Muscle of leg (tissue), 11 donors: ENCODE data around the gene KCNMA1. TPM values are rescaled to one million over a fixed set of nuclear protein-coding genes. Genes with fewer than 3 reads are reported as not detected.

ENCODE experiments used
- DNase-seq: peaks from one replicate; pipeline ENCODE4 v3.0.0; 2013
- H3K27ac ChIP-seq: one replicate; pipeline ENCODE4 v1.5.1; 2013; ENCODE audit warnings: mild to moderate bottlenecking, low read length, control low read depth
- H3K27me3 ChIP-seq: one replicate; pipeline ENCODE4 v1.6.1; 2013; ENCODE audit warnings: low read length; ENCODE audit not compliant: control insufficient read depth, insufficient read depth
- H3K36me3 ChIP-seq: one replicate; pipeline ENCODE4 v1.6.1; 2013; ENCODE audit warnings: low read length; ENCODE audit not compliant: control insufficient read depth, insufficient read depth
- H3K4me1 ChIP-seq: one replicate; pipeline ENCODE4 v1.6.1; 2013; ENCODE audit warnings: low read length; ENCODE audit not compliant: control insufficient read depth, insufficient read depth
- H3K4me3 ChIP-seq: one replicate; pipeline ENCODE4 v1.5.1; 2013; ENCODE audit warnings: low read length, control low read depth
- H3K9me3 ChIP-seq: replicated peaks from 2 replicates; pipeline ENCODE4 v1.6.1; 2013; ENCODE audit warnings: low read depth, low read length; ENCODE audit not compliant: control insufficient read depth
- WGBS: methylation state at CpG from one replicate; pipeline ENCODE4 v1.1.5; 2013; ENCODE audit warnings: missing lambda C conversion rate; ENCODE audit not compliant: insufficient coverage; 5-methylcytosine and 5-hydroxymethylcytosine counted together
- polyA plus RNA-seq, 8 donors: library from polyadenylated mRNA; unstranded; fragments of 120-200 nt; gene quantifications; one replicate each; pipeline versions ENCODE4 v1.2.1 to v1.2.3, GENCODE V29; 2013; ENCODE audit warnings: inconsistent platforms in 1 of 8, low replicate concordance in 1 of 8; ENCODE audit not compliant: insufficient read length in 8 of 8, insufficient read depth in 1 of 8
- total RNA-seq: library from RNA; stranded (reverse); fragments of 120-200 nt; gene quantifications from one replicate; pipeline ENCODE4 v1.2.4, GENCODE V29; 2013

The KCNMA1 gene
- total and polyA plus RNA-seq, 9 donors: 12.7 to 23.3 (median 18.2) TPM

GRCh38 chr10:77306666-77307065, 330.9 kb downstream of the KCNMA1 start:
- no peak for DNase-seq
- no peaks in the 10 kb centered on the region for H3K9me3 ChIP-seq
- peaks cover 24% of the 10 kb centered on the region for H3K4me1 ChIP-seq
- no peaks in the 10 kb centered on the region for H3K27me3 ChIP-seq
- H3K4me3 ChIP-seq: no peak overlapping the region
- WGBS: 100% methylated on average over 4 of the region's 4 CpGs
- H3K27ac ChIP-seq: no peak overlapping the region
- H3K36me3 ChIP-seq: no peaks in the 10 kb centered on the region

GRCh38 chr10:77305650-77306632, 331.7 kb downstream of the KCNMA1 start:
- peaks cover 19% of the 10 kb centered on the region for H3K4me1 ChIP-seq
- no peak overlapping the region for H3K27ac ChIP-seq
- H3K4me3 ChIP-seq: no peak overlapping the region
- H3K36me3 ChIP-seq: no peaks in the 10 kb centered on the region
- H3K27me3 ChIP-seq: no peaks in the 10 kb centered on the region
- DNase-seq: no peak
- no CpG with 5 or more reads among the region's 3 CpGs for WGBS
- H3K9me3 ChIP-seq: no peaks in the 10 kb centered on the region

- no peak for DNase-seq
- Histone ChIP-seq H3K9me3 (no peaks in the 10 kb centered on the region), H3K27me3 (no peaks in the 10 kb centered on the region), H3K4me3 (no peak overlapping the region), H3K4me1 (peaks cover 12% of the 10 kb centered on the region), H3K36me3 (no peaks in the 10 kb centered on the region), H3K27ac (no peak overlapping the region)
- WGBS: 78% methylated on average over 3 of the region's 3 CpGs
Observed at GRCh38 chr10:77304192-77304591, 333.4 kb downstream of the KCNMA1 start.

GRCh38 chr10:77301305-77301730, 336.3 kb downstream of the KCNMA1 start:
- 80% methylated on average over 1 of the region's 3 CpGs for WGBS
- Histone ChIP-seq H3K4me3 (no peak overlapping the region), H3K27me3 (no peaks in the 10 kb centered on the region), H3K9me3 (no peaks in the 10 kb centered on the region), H3K27ac (no peak overlapping the region), H3K36me3 (no peaks in the 10 kb centered on the region), H3K4me1 (peaks cover 3% of the 10 kb centered on the region)
- DNase-seq: peak; percentile 39

GRCh38 chr10:77300682-77301302, 336.8 kb downstream of the KCNMA1 start:
- Histone ChIP-seq H3K4me1 (peaks cover 3% of the 10 kb centered on the region), H3K9me3 (no peaks in the 10 kb centered on the region), H3K36me3 (no peaks in the 10 kb centered on the region), H3K4me3 (no peak overlapping the region), H3K27ac (no peak overlapping the region), H3K27me3 (no peaks in the 10 kb centered on the region)
- no peak for DNase-seq
- 45% methylated on average over 3 of the region's 3 CpGs for WGBS

GRCh38 chr10:77299320-77299719, 338.3 kb downstream of the KCNMA1 start:
- Histone ChIP-seq H3K27ac (peak overlapping the region; percentile 78), H3K36me3 (no peaks in the 10 kb centered on the region), H3K9me3 (no peaks in the 10 kb centered on the region), H3K4me3 (no peak overlapping the region), H3K27me3 (no peaks in the 10 kb centered on the region), H3K4me1 (peaks cover 3% of the 10 kb centered on the region)
- 9% methylated on average over 5 of the region's 7 CpGs for WGBS
- peak; percentile 88 for DNase-seq

GRCh38 chr10:77297393-77297739, 340.2 kb downstream of the KCNMA1 start:
- Histone ChIP-seq H3K27ac (no peak overlapping the region), H3K4me1 (peaks cover 3% of the 10 kb centered on the region), H3K9me3 (no peaks in the 10 kb centered on the region), H3K27me3 (no peaks in the 10 kb centered on the region), H3K4me3 (no peak overlapping the region), H3K36me3 (no peaks in the 10 kb centered on the region)
- DNase-seq: no peak
- WGBS: no CpG with 5 or more reads among the region's 5 CpGs

- Histone ChIP-seq H3K36me3 (no peaks in the 10 kb centered on the region), H3K9me3 (no peaks in the 10 kb centered on the region), H3K4me3 (no peak overlapping the region), H3K27me3 (no peaks in the 10 kb centered on the region), H3K27ac (no peak overlapping the region), H3K4me1 (peaks cover 3% of the 10 kb centered on the region)
- no CpG with 5 or more reads among the region's 7 CpGs for WGBS
- DNase-seq: no peak
Observed at GRCh38 chr10:77296534-77297392, 340.8 kb downstream of the KCNMA1 start.

GRCh38 chr10:77293773-77294172, 343.8 kb downstream of the KCNMA1 start:
- H3K9me3 ChIP-seq: no peaks in the 10 kb centered on the region
- WGBS: 77% methylated on average over 7 of the region's 7 CpGs
- H3K36me3 ChIP-seq: no peaks in the 10 kb centered on the region
- no peak overlapping the region for H3K27ac ChIP-seq
- no peaks in the 10 kb centered on the region for H3K27me3 ChIP-seq
- H3K4me3 ChIP-seq: no peak overlapping the region
- H3K4me1 ChIP-seq: no peaks in the 10 kb centered on the region
- no peak for DNase-seq

GRCh38 chr10:77293347-77293746, 344.3 kb downstream of the KCNMA1 start:
- H3K4me3 ChIP-seq: no peak overlapping the region
- no peaks in the 10 kb centered on the region for H3K9me3 ChIP-seq
- 100% methylated on average over 1 of the region's 2 CpGs for WGBS
- H3K27me3 ChIP-seq: no peaks in the 10 kb centered on the region
- no peak for DNase-seq
- no peaks in the 10 kb centered on the region for H3K36me3 ChIP-seq
- no peaks in the 10 kb centered on the region for H3K4me1 ChIP-seq
- no peak overlapping the region for H3K27ac ChIP-seq
